ENCODE data around the gene DIO1. TPM values are rescaled to one million over a fixed set of nuclear protein-coding genes. Genes with fewer than 3 reads are reported as not detected.

Gene DIO1
- total and polyA plus RNA-seq, 2 donors from 2014 or later (not counting 2 experiments from before 2014, with no cell fraction given): not detected

Other genes starting within 250 kb of the DIO1 start
- not detected in 2 replicates for gene GLIS1, start 155.0 kb upstream of the DIO1 start, total RNA-seq
- gene GLIS1, start 155.0 kb upstream of the DIO1 start, polyA plus RNA-seq: not detected in 2 replicates
- 34.4 and 40.0 TPM in 2 replicates for gene NDC1, start 55.9 kb upstream of the DIO1 start, total RNA-seq
- 12.1 and 17.4 TPM in 2 replicates for gene NDC1, start 55.9 kb upstream of the DIO1 start, polyA plus RNA-seq
- 21.8 and 25.7 TPM in 2 replicates for gene YIPF1, start 4.4 kb upstream of the DIO1 start, total RNA-seq
- 22.2 and 22.6 TPM in 2 replicates for gene YIPF1, start 4.4 kb upstream of the DIO1 start, polyA plus RNA-seq
- 35.2 and 42.3 TPM in 2 replicates for gene IFT25, start 51.5 kb downstream of the DIO1 start, total RNA-seq
- gene IFT25, start 51.5 kb downstream of the DIO1 start, polyA plus RNA-seq: 49.5 and 55.5 TPM in 2 replicates
- 53.9 and 71.2 TPM in 2 replicates for gene LRRC42, start 52.2 kb downstream of the DIO1 start, total RNA-seq
- 52.0 and 71.4 TPM in 2 replicates for gene LRRC42, start 52.2 kb downstream of the DIO1 start, polyA plus RNA-seq
- not detected in 2 replicates for gene LDLRAD1, start 124.0 kb downstream of the DIO1 start, total RNA-seq
- not detected in 2 replicates for gene LDLRAD1, start 124.0 kb downstream of the DIO1 start, polyA plus RNA-seq
- gene TMEM59, start 159.0 kb downstream of the DIO1 start, total RNA-seq: 120 and 137 TPM in 2 replicates
- gene TMEM59, start 159.0 kb downstream of the DIO1 start, polyA plus RNA-seq: 100 and 111 TPM in 2 replicates
- 3.4 and 3.8 TPM in 2 replicates for gene TCEANC2, start 159.4 kb downstream of the DIO1 start, total RNA-seq
- 2.1 and 2.9 TPM in 2 replicates for gene TCEANC2, start 159.4 kb downstream of the DIO1 start, polyA plus RNA-seq